ENCODE results near the gene PSAP. TPM values are rescaled to one million over a fixed set of nuclear protein-coding genes. Genes with fewer than 3 reads are reported as not detected.

Gene PSAP
- total RNA-seq, 1 donor from 2014 or later: 1,262 TPM

GRCh38 chr10:71846816-71847215 is 4.2 kb downstream of the PSAP start:
- TF ChIP-seq CTCF (IDR thresholded peaks at IDR 0.05): no peak
- DNase-seq (ENCODE audit: extremely low spot score, unreplicated experiment): no peak
- Mint-ChIP-seq H3K27ac (ENCODE audit: unreplicated experiment) (no peak overlapping the region), H3K4me1 (ENCODE audit: unreplicated experiment) (peaks cover 47% of the 10 kb centered on the region), H3K9me3 (ENCODE audit: unreplicated experiment) (no peaks in the 10 kb centered on the region), H3K4me3 (ENCODE audit: unreplicated experiment) (no peak overlapping the region), H3K27me3 (ENCODE audit: unreplicated experiment) (no peaks in the 10 kb centered on the region), H3K36me3 (ENCODE audit: unreplicated experiment) (no peaks in the 10 kb centered on the region)

- no peaks in the 10 kb centered on the region for H3K27me3 Mint-ChIP-seq (ENCODE audit: unreplicated experiment)
- no peaks in the 10 kb centered on the region for H3K9me3 Mint-ChIP-seq (ENCODE audit: unreplicated experiment)
- H3K36me3 Mint-ChIP-seq (ENCODE audit: unreplicated experiment): no peaks in the 10 kb centered on the region
- peaks cover 48% of the 10 kb centered on the region for H3K4me1 Mint-ChIP-seq (ENCODE audit: unreplicated experiment)
- H3K27ac Mint-ChIP-seq (ENCODE audit: unreplicated experiment): peak overlapping the region; percentile 10
- no peak for TF ChIP-seq CTCF (IDR thresholded peaks at IDR 0.05)
- no peak overlapping the region for H3K4me3 Mint-ChIP-seq (ENCODE audit: unreplicated experiment)
- no peak for DNase-seq (ENCODE audit: extremely low spot score, unreplicated experiment)
Observed at GRCh38 chr10:71845410-71846405, 5.3 kb downstream of the PSAP start.

- H3K36me3 Mint-ChIP-seq (ENCODE audit: unreplicated experiment): no peaks in the 10 kb centered on the region
- H3K4me3 Mint-ChIP-seq (ENCODE audit: unreplicated experiment): no peak overlapping the region
- H3K27me3 Mint-ChIP-seq (ENCODE audit: unreplicated experiment): no peaks in the 10 kb centered on the region
- peaks cover 50% of the 10 kb centered on the region for H3K4me1 Mint-ChIP-seq (ENCODE audit: unreplicated experiment)
- DNase-seq (ENCODE audit: extremely low spot score, unreplicated experiment): no peak
- H3K9me3 Mint-ChIP-seq (ENCODE audit: unreplicated experiment): no peaks in the 10 kb centered on the region
- no peak for TF ChIP-seq CTCF (IDR thresholded peaks at IDR 0.05)
- H3K27ac Mint-ChIP-seq (ENCODE audit: unreplicated experiment): no peak overlapping the region
Observed at GRCh38 chr10:71844695-71845094, 6.4 kb downstream of the PSAP start.

- no peaks in the 10 kb centered on the region for H3K36me3 Mint-ChIP-seq (ENCODE audit: unreplicated experiment)
- no peaks in the 10 kb centered on the region for H3K27me3 Mint-ChIP-seq (ENCODE audit: unreplicated experiment)
- H3K4me1 Mint-ChIP-seq (ENCODE audit: unreplicated experiment): peaks cover 50% of the 10 kb centered on the region
- TF ChIP-seq CTCF (IDR thresholded peaks at IDR 0.05): no peak
- no peaks in the 10 kb centered on the region for H3K9me3 Mint-ChIP-seq (ENCODE audit: unreplicated experiment)
- no peak overlapping the region for H3K4me3 Mint-ChIP-seq (ENCODE audit: unreplicated experiment)
- H3K27ac Mint-ChIP-seq (ENCODE audit: unreplicated experiment): no peak overlapping the region
- DNase-seq (ENCODE audit: extremely low spot score, unreplicated experiment): no peak
Observed at GRCh38 chr10:71844084-71844483, 7.0 kb downstream of the PSAP start.

- TF ChIP-seq CTCF (IDR thresholded peaks at IDR 0.05): no peak
- Mint-ChIP-seq H3K4me3 (ENCODE audit: unreplicated experiment) (no peak overlapping the region), H3K36me3 (ENCODE audit: unreplicated experiment) (peaks cover 1% of the 10 kb centered on the region), H3K27ac (ENCODE audit: unreplicated experiment) (no peak overlapping the region), H3K9me3 (ENCODE audit: unreplicated experiment) (no peaks in the 10 kb centered on the region), H3K4me1 (ENCODE audit: unreplicated experiment) (peaks cover 50% of the 10 kb centered on the region), H3K27me3 (ENCODE audit: unreplicated experiment) (no peaks in the 10 kb centered on the region)
- DNase-seq (ENCODE audit: extremely low spot score, unreplicated experiment): no peak
Observed at GRCh38 chr10:71842856-71843686, 8.0 kb downstream of the PSAP start.

Data from osteocyte (in vitro differentiated cells).